Measurements from ENCODE around the gene ZDHHC18.

The ZDHHC18 gene

GRCh38 chr1:26826261-26827105, at the start of gene ZDHHC18:
TSS of gene ZDHHC18 (plus strand) at chr1:26826688. CDS start at chr1:26826805, 117 bp downstream.
- DNase-seq, result peak; percentile 78

GRCh38 chr1:26779098-26779668, 47.3 kb upstream of the ZDHHC18 start:
- no peak for DNase-seq

- DNase-seq, result no peak
These were observed 46.0 kb upstream of the ZDHHC18 start for GRCh38 chr1:26780344-26780957.

- DNase-seq, result no peak
These were observed 45.2 kb upstream of the ZDHHC18 start for GRCh38 chr1:26781206-26781825.

GRCh38 chr1:26782521-26783212, 43.8 kb upstream of the ZDHHC18 start:
- no peak for DNase-seq

GRCh38 chr1:26783646-26784022, 42.9 kb upstream of the ZDHHC18 start:
- DNase-seq, result no peak

GRCh38 chr1:26784023-26784871, 42.2 kb upstream of the ZDHHC18 start:
- DNase-seq, result no peak

- DNase-seq, result no peak
These were observed 41.6 kb upstream of the ZDHHC18 start for GRCh38 chr1:26784886-26785285.

- no peak for DNase-seq
These were observed 40.7 kb upstream of the ZDHHC18 start for GRCh38 chr1:26785611-26786436.

- peak; percentile 52 for DNase-seq
These were observed 39.8 kb upstream of the ZDHHC18 start for GRCh38 chr1:26786437-26787380.

- peak; percentile 80 for DNase-seq
These were observed 39.1 kb upstream of the ZDHHC18 start for GRCh38 chr1:26787381-26787705.

- peak; percentile 92 for DNase-seq
These were observed 38.6 kb upstream of the ZDHHC18 start, which contains the start of gene PIGV for GRCh38 chr1:26787706-26788514. TSS of gene PIGV (plus strand) at chr1:26787950. CDS start at chr1:26790816, 2,866 bp downstream.

GRCh38 chr1:26788515-26788785, 38.0 kb upstream of the ZDHHC18 start:
- peak; percentile 46 for DNase-seq

- peak; percentile 94 for DNase-seq
These were observed 37.5 kb upstream of the ZDHHC18 start for GRCh38 chr1:26788836-26789611.

- no peak for DNase-seq
These were observed 36.9 kb upstream of the ZDHHC18 start for GRCh38 chr1:26789612-26789865.

GRCh38 chr1:26789931-26790330, 36.6 kb upstream of the ZDHHC18 start:
- DNase-seq, result no peak

GRCh38 chr1:26790551-26790953, 35.9 kb upstream of the ZDHHC18 start:
- peak; percentile 42 for DNase-seq

- no peak for DNase-seq
These were observed 35.3 kb upstream of the ZDHHC18 start for GRCh38 chr1:26791148-26791547.

GRCh38 chr1:26791626-26792025, 34.9 kb upstream of the ZDHHC18 start:
- DNase-seq, result no peak

Data from stimulated activated CD4-positive, alpha-beta T cell treated with anti-CD3 and anti-CD28 coated beads, Interleukin-15, amount 100 ng/mL, for 24 hours (primary cell).